ENCODE results near the gene ITGAL. TPM values are rescaled to one million over a fixed set of nuclear protein-coding genes. Genes with fewer than 3 reads are reported as not detected.

The ITGAL gene
- total and polyA plus RNA-seq, 12 donors: 0.72 to 14.7 (median 4.3) TPM

DNA sequence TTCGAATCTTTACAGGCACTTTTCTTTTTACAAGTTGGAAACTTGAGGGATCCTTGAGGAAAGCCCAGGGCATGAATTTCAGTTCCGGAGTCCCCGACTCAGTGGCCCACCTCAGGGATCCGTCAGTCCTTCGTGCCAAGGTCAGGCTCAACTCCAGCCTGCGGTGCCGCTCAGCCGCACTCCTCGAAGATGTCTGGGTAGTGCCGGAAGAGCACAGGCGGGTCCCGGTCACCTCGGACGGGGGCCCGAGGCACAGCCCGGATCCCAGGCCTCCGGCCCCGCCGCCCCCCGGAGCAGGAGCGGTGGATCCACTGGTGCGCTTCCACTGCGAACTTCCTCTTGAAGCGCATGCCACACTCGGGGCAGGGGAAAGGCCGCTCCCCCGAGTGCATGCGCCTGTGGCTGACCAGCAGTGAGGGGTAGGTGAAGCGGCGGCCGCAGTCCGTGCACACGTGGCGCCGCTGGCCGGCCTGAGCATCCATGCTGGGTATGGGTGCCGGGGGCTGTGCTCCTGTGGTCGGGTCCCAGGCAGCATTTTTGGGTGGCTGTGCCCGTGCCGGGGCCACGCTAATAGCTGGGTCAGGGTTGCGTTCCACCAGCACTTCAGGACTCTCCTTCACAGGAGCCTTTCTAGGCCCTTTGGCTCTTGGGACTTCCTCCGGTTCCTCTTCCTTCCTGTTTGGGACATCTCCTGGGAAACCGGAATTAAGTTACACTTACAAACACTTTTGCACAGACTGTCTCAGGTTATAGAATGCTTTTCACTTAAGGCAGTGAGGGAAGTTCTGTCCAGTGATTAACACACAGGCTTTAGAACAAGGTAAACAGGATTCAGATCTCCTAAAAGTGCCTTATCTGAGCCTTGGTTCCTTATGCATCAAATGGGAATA is 97.4 kb downstream of the ITGAL start:
- no peaks in the 10 kb centered on the region for H3K36me3 ChIP-seq (replicated peaks in 1 of 2)
- H3K27me3 ChIP-seq: no peaks in the 10 kb centered on the region
- intact Hi-C loops (cut with DNase I): loop anchor here in 1 of 2 donors (10.0 kb wide), 1 partner anchor 45 kb away; the partner anchor contains the start of gene ZNF689
- no peak for TF ChIP-seq POLR2A (IDR thresholded peaks at IDR 0.05)
- TF ChIP-seq, protein P1, sequence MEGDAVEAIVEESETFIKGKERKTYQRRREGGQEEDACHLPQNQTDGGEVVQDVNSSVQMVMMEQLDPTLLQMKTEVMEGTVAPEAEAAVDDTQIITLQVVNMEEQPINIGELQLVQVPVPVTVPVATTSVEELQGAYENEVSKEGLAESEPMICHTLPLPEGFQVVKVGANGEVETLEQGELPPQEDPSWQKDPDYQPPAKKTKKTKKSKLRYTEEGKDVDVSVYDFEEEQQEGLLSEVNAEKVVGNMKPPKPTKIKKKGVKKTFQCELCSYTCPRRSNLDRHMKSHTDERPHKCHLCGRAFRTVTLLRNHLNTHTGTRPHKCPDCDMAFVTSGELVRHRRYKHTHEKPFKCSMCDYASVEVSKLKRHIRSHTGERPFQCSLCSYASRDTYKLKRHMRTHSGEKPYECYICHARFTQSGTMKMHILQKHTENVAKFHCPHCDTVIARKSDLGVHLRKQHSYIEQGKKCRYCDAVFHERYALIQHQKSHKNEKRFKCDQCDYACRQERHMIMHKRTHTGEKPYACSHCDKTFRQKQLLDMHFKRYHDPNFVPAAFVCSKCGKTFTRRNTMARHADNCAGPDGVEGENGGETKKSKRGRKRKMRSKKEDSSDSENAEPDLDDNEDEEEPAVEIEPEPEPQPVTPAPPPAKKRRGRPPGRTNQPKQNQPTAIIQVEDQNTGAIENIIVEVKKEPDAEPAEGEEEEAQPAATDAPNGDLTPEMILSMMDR (IDR thresholded peaks at IDR 0.05): no peak
- 56 to 80% (median 74%) methylated on average over 8 to 44 of the region's 44 CpGs for whole genome bisulfite sequencing, 4 donors
- H3K9me3 ChIP-seq (replicated peaks in 1 of 3): no peaks in the 10 kb centered on the region
- H3K4me1 ChIP-seq (replicated peaks in 1 of 2): peaks cover 10 to 32% of the 10 kb centered on the region in 2 donors
- no peak overlapping the region for H3K4me3 ChIP-seq
- peak overlapping the region in 3 of 5 donors; percentile 23 to 96 (median 49) for H3K27ac ChIP-seq
- no peak for DNase-seq

DNA sequence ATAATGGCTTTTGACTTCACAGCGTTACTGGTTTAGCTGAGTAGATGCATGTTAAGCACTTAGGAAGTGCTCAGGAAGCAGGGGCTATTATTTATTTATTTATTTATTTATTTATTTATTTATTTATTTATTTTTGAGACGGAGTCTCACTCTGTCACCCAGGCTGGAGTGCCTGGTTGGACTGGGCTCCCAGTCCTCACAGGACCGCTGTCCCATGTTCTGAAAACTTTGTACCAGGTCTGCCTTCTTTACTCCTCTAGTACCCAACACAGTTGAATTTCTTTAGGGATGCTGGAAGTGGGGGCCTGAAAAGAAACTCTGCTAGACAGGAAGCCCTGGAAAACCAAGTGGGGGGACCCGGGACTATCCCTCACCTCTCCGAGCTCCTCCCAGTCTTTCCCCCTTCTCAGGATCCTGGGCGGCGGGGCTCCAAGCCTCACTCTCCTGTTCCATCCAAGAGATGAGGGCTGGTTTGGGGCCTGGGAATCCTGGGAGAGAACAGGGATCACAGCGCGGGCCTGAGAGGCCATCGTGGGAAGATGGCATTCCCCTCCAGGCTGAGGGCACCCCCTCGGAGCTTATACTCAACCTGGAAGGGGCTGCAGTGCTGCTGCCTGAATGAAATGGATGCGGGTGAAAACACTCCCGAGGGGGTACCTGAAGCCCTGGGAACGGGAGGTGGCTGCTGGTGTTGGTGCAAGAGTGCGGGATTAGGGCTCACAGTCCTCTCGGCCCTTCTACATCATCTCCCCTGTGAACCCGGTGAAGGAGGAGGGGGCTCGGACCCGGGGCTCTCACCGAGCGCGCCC is 98.3 kb downstream of the ITGAL start:
- Histone ChIP-seq H3K9me3 (replicated peaks in 1 of 3) (no peaks in the 10 kb centered on the region), H3K36me3 (replicated peaks in 1 of 2) (no peaks in the 10 kb centered on the region), H3K4me3 (peak overlapping the region; percentile 1 to 88 (median 58)), H3K4me1 (replicated peaks in 1 of 2) (peaks cover 10 to 35% of the 10 kb centered on the region in 2 donors), H3K27ac (peak overlapping the region; percentile 61 to 96 (median 87)), H3K27me3 (no peaks in the 10 kb centered on the region)
- WGBS, 4 donors: 9 to 18% (median 14%) methylated on average over 8 to 22 of the region's 22 CpGs
- TF ChIP-seq, protein P1 (IDR thresholded peaks at IDR 0.05): no peak
- no peak for TF ChIP-seq POLR2A (IDR thresholded peaks at IDR 0.05)
- intact Hi-C loops (cut with DNase I): no loop called here
- peak in 1 of 7 donors; percentile 28 for DNase-seq

DNA sequence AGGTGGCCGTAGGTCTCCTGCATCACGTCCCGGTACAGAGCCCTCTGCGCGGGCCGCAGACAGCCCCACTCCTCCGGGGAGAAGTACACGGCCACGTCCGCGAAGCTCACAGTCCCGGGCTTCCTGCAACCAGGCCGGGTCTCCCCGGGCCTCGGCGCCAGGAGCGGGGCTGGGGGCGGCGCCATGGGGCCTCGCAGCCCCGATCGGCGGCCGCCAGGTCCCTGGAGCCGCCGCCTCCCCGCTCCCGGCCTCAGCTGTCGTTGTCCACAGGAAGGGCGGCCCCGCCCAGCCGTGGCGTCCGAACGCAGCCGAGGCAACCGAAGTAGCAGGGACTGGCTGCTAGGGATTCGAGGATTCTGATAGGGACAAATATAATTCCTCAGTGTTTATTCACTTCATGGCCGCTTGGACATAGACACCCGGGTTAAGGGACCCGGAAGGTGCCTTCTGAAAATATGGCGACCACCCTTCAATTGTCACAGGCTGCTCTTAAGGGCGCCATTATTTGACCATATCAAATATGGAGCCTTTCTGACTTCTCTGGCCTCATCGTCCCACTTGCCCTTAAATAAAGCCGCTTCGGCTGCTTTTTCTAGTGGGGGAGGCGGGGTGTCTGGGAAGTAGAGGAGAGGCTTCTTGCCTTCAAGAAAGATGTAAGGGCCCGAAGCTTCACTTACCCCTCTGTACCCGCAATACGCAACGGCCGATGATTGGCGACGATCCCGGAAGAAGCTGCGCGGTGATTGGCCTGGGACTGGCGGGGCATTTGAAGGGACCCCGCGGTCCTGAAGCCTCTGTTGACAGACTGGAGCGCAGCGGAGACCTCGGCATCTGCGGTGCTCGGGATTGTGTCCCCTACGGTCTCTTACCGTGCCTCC is 99.1 kb downstream of the ITGAL start, which contains the start of gene ZNF688:
ZNF688 (minus strand) TSS at position 270 of the 878 bp plus-strand sequence; CDS start at position 185, 85 bp downstream.
- Histone ChIP-seq H3K9me3 (replicated peaks in 1 of 3) (no peaks in the 10 kb centered on the region), H3K36me3 (replicated peaks in 1 of 2) (no peaks in the 10 kb centered on the region), H3K4me1 (replicated peaks in 1 of 2) (peaks cover 10 to 35% of the 10 kb centered on the region in 2 donors), H3K4me3 (peak within 1 kb of the TSS; percentile 1 to 88 (median 58)), H3K27me3 (no peaks in the 10 kb centered on the region), H3K27ac (peak within 1 kb of the TSS; percentile 61 to 96 (median 87))
- TF ChIP-seq POLR2A (IDR thresholded peaks at IDR 0.05): peak; percentile 33 to 63
- TF ChIP-seq, protein P1 (IDR thresholded peaks at IDR 0.05): no peak
- WGBS, 4 donors: 0 to 1% (median 0%) methylated on average over 13 to 67 of the region's 67 CpGs
- intact Hi-C loops (cut with DNase I): no loop called here
- peak; percentile 94 to 99 (median 97) for DNase-seq

Small RNA genes lying within 50 kb of the gene (microRNA-seq; reads per million reads assigned to microRNA genes)
- gene MIR4518: 0 to 0.57 (median 0) reads per million in 3 donors

Small RNA genes lying within 50 kb of the gene (small RNA-seq; reads per million reads assigned to genes)
- gene MIR4518 (0 reads per million in 2 donors), gene RF00019 (0 reads per million in 2 donors), gene RNU7-61P (0 reads per million in 2 donors)

Other genes starting within 250 kb of the ITGAL start
- gene NPIPB13, start 224.3 kb upstream of the ITGAL start, total RNA-seq: 10 to 100 TPM in 1 of 9 donors, 1 to 10 TPM in 6, under 1 TPM in 1, not detected in 1; 0.35 to 11.7 (median 2.7) TPM
- 10 to 100 TPM in 2 of 3 donors, under 1 TPM in 1; 0.49 to 17.1 (median 16.5) TPM for gene NPIPB13, start 224.3 kb upstream of the ITGAL start, polyA plus RNA-seq
- gene CD2BP2, start 117.4 kb upstream of the ITGAL start, total RNA-seq: 10 to 100 TPM; 27.5 to 95.8 (median 77.0) TPM
- 10 to 100 TPM; 53.5 to 95.6 (median 58.0) TPM for gene CD2BP2, start 117.4 kb upstream of the ITGAL start, polyA plus RNA-seq
- 10 to 100 TPM; 17.0 to 67.7 (median 44.0) TPM for gene TBC1D10B, start 102.2 kb upstream of the ITGAL start, total RNA-seq
- gene TBC1D10B, start 102.2 kb upstream of the ITGAL start, polyA plus RNA-seq: 10 to 100 TPM; 33.7 to 65.4 (median 44.3) TPM
- gene MYL11, start 97.9 kb upstream of the ITGAL start, total RNA-seq: 1 to 10 TPM in 2 of 9 donors, not detected in 7; 1.1 to 2.9 TPM
- 1 to 10 TPM in 1 of 3 donors, not detected in 2; 2.7 TPM for gene MYL11, start 97.9 kb upstream of the ITGAL start, polyA plus RNA-seq
- gene SEPTIN1, start 90.2 kb upstream of the ITGAL start, total RNA-seq: 1 to 10 TPM in 7 of 9 donors, under 1 TPM in 1, not detected in 1; 0.11 to 5.5 (median 2.3) TPM
- 10 to 100 TPM in 1 of 3 donors, 1 to 10 TPM in 1, under 1 TPM in 1; 0.75 to 19.8 (median 9.3) TPM for gene SEPTIN1, start 90.2 kb upstream of the ITGAL start, polyA plus RNA-seq
- gene ZNF48, start 77.3 kb upstream of the ITGAL start, total RNA-seq: 10 to 100 TPM in 3 of 9 donors, 1 to 10 TPM in 6; 5.7 to 23.8 (median 8.9) TPM
- gene ZNF48, start 77.3 kb upstream of the ITGAL start, polyA plus RNA-seq: 1 to 10 TPM; 2.6 to 5.6 (median 4.2) TPM
- gene ZNF771, start 65.1 kb upstream of the ITGAL start, total RNA-seq: 10 to 100 TPM in 7 of 9 donors, 1 to 10 TPM in 2; 8.2 to 81.3 (median 15.8) TPM
- gene ZNF771, start 65.1 kb upstream of the ITGAL start, polyA plus RNA-seq: 10 to 100 TPM in 1 of 3 donors, 1 to 10 TPM in 2; 2.8 to 12.2 (median 9.5) TPM
- 10 to 100 TPM; 13.9 to 33.9 (median 29.5) TPM for gene DCTPP1, start 42.7 kb upstream of the ITGAL start, total RNA-seq
- gene DCTPP1, start 42.7 kb upstream of the ITGAL start, polyA plus RNA-seq: 10 to 100 TPM; 11.7 to 15.2 (median 13.3) TPM
- gene SEPHS2, start 26.9 kb upstream of the ITGAL start, total RNA-seq: 10 to 100 TPM; 10.7 to 60.5 (median 46.2) TPM
- gene SEPHS2, start 26.9 kb upstream of the ITGAL start, polyA plus RNA-seq: 10 to 100 TPM; 18.9 to 54.5 (median 21.9) TPM
- gene ZNF768, start 53.8 kb downstream of the ITGAL start, total RNA-seq: 10 to 100 TPM; 23.2 to 53.0 (median 30.4) TPM
- gene ZNF768, start 53.8 kb downstream of the ITGAL start, polyA plus RNA-seq: 100 to 1,000 TPM in 1 of 3 donors, 10 to 100 TPM in 1, 1 to 10 TPM in 1; 8.7 to 103 (median 55.6) TPM
- 10 to 100 TPM in 8 of 9 donors, 1 to 10 TPM in 1; 8.6 to 19.9 (median 15.2) TPM for gene ZNF747, start 62.1 kb downstream of the ITGAL start, total RNA-seq
- 1 to 10 TPM; 7.7 to 9.3 (median 8.4) TPM for gene ZNF747, start 62.1 kb downstream of the ITGAL start, polyA plus RNA-seq
- 10 to 100 TPM in 3 of 9 donors, 1 to 10 TPM in 6; 4.9 to 15.0 (median 9.6) TPM for gene ZNF764, start 85.6 kb downstream of the ITGAL start, total RNA-seq
- 1 to 10 TPM; 3.6 to 9.7 (median 5.9) TPM for gene ZNF764, start 85.6 kb downstream of the ITGAL start, polyA plus RNA-seq
- 10 to 100 TPM; 10.3 to 33.2 (median 17.9) TPM for gene ZNF688, start 99.0 kb downstream of the ITGAL start, total RNA-seq
- 10 to 100 TPM; 16.4 to 43.4 (median 33.9) TPM for gene ZNF688, start 99.0 kb downstream of the ITGAL start, polyA plus RNA-seq
- gene ZNF785, start 113.0 kb downstream of the ITGAL start, total RNA-seq: 10 to 100 TPM in 8 of 9 donors, 1 to 10 TPM in 1; 9.4 to 37.0 (median 14.8) TPM
- 10 to 100 TPM in 1 of 3 donors, 1 to 10 TPM in 2; 3.4 to 11.2 (median 8.9) TPM for gene ZNF785, start 113.0 kb downstream of the ITGAL start, polyA plus RNA-seq
- gene ZNF689, start 137.6 kb downstream of the ITGAL start, total RNA-seq: 10 to 100 TPM in 4 of 9 donors, 1 to 10 TPM in 5; 6.8 to 12.9 (median 9.9) TPM
- 1 to 10 TPM; 2.9 to 6.4 (median 3.2) TPM for gene ZNF689, start 137.6 kb downstream of the ITGAL start, polyA plus RNA-seq
- gene PRR14, start 178.2 kb downstream of the ITGAL start, total RNA-seq: 10 to 100 TPM in 7 of 9 donors, 1 to 10 TPM in 2; 9.6 to 70.4 (median 37.6) TPM
- gene PRR14, start 178.2 kb downstream of the ITGAL start, polyA plus RNA-seq: 100 to 1,000 TPM in 2 of 3 donors, 10 to 100 TPM in 1; 29.8 to 204 (median 114) TPM
- gene FBRS, start 185.7 kb downstream of the ITGAL start, total RNA-seq: 10 to 100 TPM; 19.6 to 84.0 (median 44.1) TPM
- gene FBRS, start 185.7 kb downstream of the ITGAL start, polyA plus RNA-seq: 100 to 1,000 TPM in 1 of 3 donors, 10 to 100 TPM in 2; 18.3 to 186 (median 82.9) TPM
- 10 to 100 TPM in 8 of 9 donors, 1 to 10 TPM in 1; 7.8 to 82.4 (median 48.7) TPM for gene SRCAP, start 226.4 kb downstream of the ITGAL start, total RNA-seq
- gene SRCAP, start 226.4 kb downstream of the ITGAL start, polyA plus RNA-seq: 10 to 100 TPM in 2 of 3 donors, 1 to 10 TPM in 1; 3.7 to 48.1 (median 19.7) TPM

Data from adrenal gland (tissue), 12 donors.